K562 (cell line): Measurements from ENCODE around the gene CCDC85B. TPM values are rescaled to one million over a fixed set of nuclear protein-coding genes. Genes with fewer than 3 reads are reported as not detected.

Experiments used
- ATAC-seq: fragments of 200-7000 bp; cut with Tn5 transposase; 3 replicates; pipeline ENCODE4 v1.9.1; 2020; ENCODE audit warnings: moderate library complexity
- BruUV-seq: library from RNA; stranded (reverse); fragments of 400-500 nt; replicated peaks from 2 replicates; lab custom pipeline; 2021; lab: Mats Ljungman, UMichigan
- CTCF ChIA-PET: fragments of 300-600 bp; formaldehyde crosslinking; extraction: SDS; loops from one replicate; lab custom pipeline; 2021; ENCODE audit warnings: low intra/inter-chr PET ratio; lab: Yijun Ruan, JAX
- POLR2A ChIA-PET: fragments of 300-600, 350-650 bp; sonication (Branson Sonifier 250); formaldehyde crosslinking; extraction: SDS; loops from one replicate; lab custom pipeline; 2021; ENCODE audit warnings: antibody characterized with exemption, inconsistent platforms; lab: Yijun Ruan, JAX
- DNase-seq, 4 experiments: peaks; one replicate each; pipeline versions ENCODE4 v3.0.0 to v3.0.0-alpha.2; 2011 to 2018; ENCODE audit warnings: low spot score in 3 of 4, mixed read lengths in 3 of 4; ENCODE audit errors: extremely low read depth in 1 of 4
- FAIRE-seq: peaks from 2 replicates; lab custom pipeline; 2011; peaks lifted over from hg19 to GRCh38; lab: Jason Lieb, UNC
- H2AFZ ChIP-seq: 2 replicates; pipeline ENCODE4 v1.6.0; 2011; ENCODE audit warnings: low read depth, low read length, control low read depth, inconsistent platforms
- H3K27ac ChIP-seq: fragments of 200-600 bp; 3 replicates; pipeline ENCODE4 v1.8.0; 2011; ENCODE audit warnings: low read depth, mild to moderate bottlenecking, control low read depth, inconsistent platforms, low read length, moderate library complexity, mixed read lengths; ENCODE audit errors: extremely low read depth
- H3K27me3 ChIP-seq, 2 experiments: fragments of 300-600 bp in 1 of 2; 2 replicates in 1 of 2; 3 replicates in 1 of 2; pipeline versions ENCODE4 v1.6.0 to v1.8.0; 2011; ENCODE audit warnings: inconsistent platforms in 2 of 2, low read length in 2 of 2, mild to moderate bottlenecking in 1 of 2, mixed read lengths in 1 of 2, moderate library complexity in 1 of 2; ENCODE audit not compliant: control insufficient read depth in 2 of 2, insufficient read depth in 2 of 2
- H3K36me3 ChIP-seq: fragments of 300-600 bp; 3 replicates; pipeline ENCODE4 v1.8.0; 2011; ENCODE audit warnings: mild to moderate bottlenecking, low read length, inconsistent platforms; ENCODE audit not compliant: control insufficient read depth, insufficient read depth
- H3K4me1 ChIP-seq, 2 experiments: fragments of 200-600 bp in 1 of 2; replicated peaks in 1 of 2; 2 replicates in 1 of 2; 3 replicates in 1 of 2; pipeline versions ENCODE4 v1.5.1 to v1.8.0; 2011; ENCODE audit warnings: inconsistent platforms in 2 of 2, low read length in 2 of 2, mild to moderate bottlenecking in 1 of 2, mixed read lengths in 1 of 2, moderate library complexity in 1 of 2; ENCODE audit not compliant: control insufficient read depth in 2 of 2, insufficient read depth in 2 of 2
- H3K4me2 ChIP-seq: 2 replicates; pipeline ENCODE4 v1.6.1; 2011; ENCODE audit warnings: low read length, control low read depth, inconsistent platforms, mixed read lengths; ENCODE audit not compliant: insufficient read depth
- H3K4me3 ChIP-seq: fragments of 200-600 bp; sonication (generic), shearing (Covaris generic); 2 replicates; pipeline ENCODE4 v1.5.1; 2016; ENCODE audit warnings: control low read depth, inconsistent platforms
- H3K79me2 ChIP-seq: fragments of 200-600 bp; 3 replicates; pipeline ENCODE4 v1.8.0; 2011; ENCODE audit warnings: low read length, inconsistent platforms; ENCODE audit not compliant: control insufficient read depth, insufficient read depth
- H3K9ac ChIP-seq, 2 experiments: 2 replicates each; pipeline versions ENCODE4 v1.6.0 to v1.6.1; 2011; ENCODE audit warnings: low read depth in 2 of 2, low read length in 2 of 2, control low read depth in 1 of 2, inconsistent platforms in 1 of 2, mild to moderate bottlenecking in 1 of 2, mixed read lengths in 1 of 2; ENCODE audit not compliant: insufficient read depth in 1 of 2
- H3K9me1 ChIP-seq: one replicate; pipeline ENCODE4 v1.6.0; 2011; ENCODE audit warnings: inconsistent platforms, mild to moderate bottlenecking, low read length, moderate library complexity; ENCODE audit not compliant: control insufficient read depth, insufficient read depth
- H3K9me3 ChIP-seq: replicated peaks from 2 replicates; pipeline ENCODE4 v1.5.1; 2011; ENCODE audit warnings: low read depth, low read length, inconsistent platforms; ENCODE audit not compliant: control insufficient read depth, insufficient read depth
- H4K20me1 ChIP-seq: replicated peaks from 2 replicates; pipeline ENCODE4 v1.6.1; 2011; ENCODE audit warnings: low read length, inconsistent platforms, mixed read lengths; ENCODE audit not compliant: control insufficient read depth, insufficient read depth
- C11orf30 ChIP-seq: fragments of 450-650 bp; IDR thresholded peaks from 2 replicates; pipeline ENCODE4 v1.6.1; 2016; ENCODE audit warnings: low read depth, mild to moderate bottlenecking
- JUN ChIP-seq, 2 experiments: sonication (generic) in 1 of 2; formaldehyde crosslinking in 1 of 2; IDR thresholded peaks; 2 replicates each; pipeline versions ENCODE4 v1.6.1 to v1.8.0; 2012 to 2022; ENCODE audit warnings: borderline replicate concordance in 2 of 2, mild to moderate bottlenecking in 2 of 2, improper control_type of control experiment in 1 of 2, low read depth in 1 of 2, low read length in 1 of 2, missing genetic modification reagents in 1 of 2
- NFE2L1 ChIP-seq: fragments of 450-650 bp; IDR thresholded peaks from 2 replicates; pipeline ENCODE4 v1.6.1; 2016; ENCODE audit warnings: missing genetic modification characterization, low read depth, mild to moderate bottlenecking, missing compliant biosample characterization, moderate library complexity, borderline replicate concordance
- TCF7L2 ChIP-seq: fragments of 150-350 bp; IDR thresholded peaks from 2 replicates; pipeline ENCODE4 v1.6.1; 2016; ENCODE audit warnings: low read depth, mild to moderate bottlenecking, low read length, moderate library complexity
- WGBS: fragments of 100-300 bp; shearing (Covaris generic); methylation state at CpG from one replicate; pipeline ENCODE4 v1.1.6; 2016; ENCODE audit warnings: low coverage, mixed read lengths; ENCODE audit not compliant: insufficient coverage; ENCODE audit errors: missing lambda C conversion rate; 5-methylcytosine and 5-hydroxymethylcytosine counted together
- in situ Hi-C: fragments of 300-500 bp; cut with MboI; formaldehyde crosslinking; loops from 4 replicates; pipeline ENCODE4 v1.15.0; 2018; ENCODE audit warnings: inconsistent platforms, mixed read lengths
- intact Hi-C: fragments of 100-400 bp; cut with micrococcal nuclease; formaldehyde crosslinking; loops from 2 replicates; pipeline ENCODE4 v1.14.2; 2022
- polyA plus RNA-seq, 8 experiments: library from polyadenylated mRNA; depleted of rRNA in 4 of 8; stranded (reverse) in 5 of 8; unstranded in 3 of 8; fragments of >200 nt; fragmentation: Nextera tagmentation in 2 of 8; fragmentation: Illumina TruSeq in 1 of 8; extraction: Ambion mirVana in 2 of 8; extraction: Trizol in 1 of 8; gene quantifications; 2 replicates each; pipeline versions ENCODE4 v1.2.1 to v1.2.3, GENCODE V29; 2011 to 2014; ENCODE audit warnings: inconsistent platforms in 1 of 8, missing spikeins in 1 of 8
- total RNA-seq, 7 experiments: library from RNA; depleted of rRNA in 6 of 7; stranded (reverse); fragments of >200 nt in 6 of 7; fragmentation: Illumina TruSeq in 2 of 7; extraction: Trizol in 2 of 7; gene quantifications; 2 replicates each; pipeline versions ENCODE4 v1.2.1 to v1.2.3, GENCODE V29; 2011 to 2021; ENCODE audit warnings: low replicate concordance in 1 of 7
- TF ChIP-seq, protein P1 (sequence below): fragments of 250-450 bp; sonication (Bioruptor Pico); IDR thresholded peaks from 2 replicates; pipeline ENCODE4 v1.5.0; 2021
- TF ChIP-seq, protein P2 (sequence below): sonication (generic); formaldehyde crosslinking; IDR thresholded peaks from 2 replicates; pipeline ENCODE4 v1.8.1; 2023; ENCODE audit warnings: mild to moderate bottlenecking, missing genetic modification reagents, moderate library complexity

The CCDC85B gene
- total and polyA plus RNA-seq, 9 of the 15 experiments (the other 6 are each of a cell fraction or from before 2014, with no cell fraction given), result 0.14 to 138 (median 6.2) TPM

DNA sequence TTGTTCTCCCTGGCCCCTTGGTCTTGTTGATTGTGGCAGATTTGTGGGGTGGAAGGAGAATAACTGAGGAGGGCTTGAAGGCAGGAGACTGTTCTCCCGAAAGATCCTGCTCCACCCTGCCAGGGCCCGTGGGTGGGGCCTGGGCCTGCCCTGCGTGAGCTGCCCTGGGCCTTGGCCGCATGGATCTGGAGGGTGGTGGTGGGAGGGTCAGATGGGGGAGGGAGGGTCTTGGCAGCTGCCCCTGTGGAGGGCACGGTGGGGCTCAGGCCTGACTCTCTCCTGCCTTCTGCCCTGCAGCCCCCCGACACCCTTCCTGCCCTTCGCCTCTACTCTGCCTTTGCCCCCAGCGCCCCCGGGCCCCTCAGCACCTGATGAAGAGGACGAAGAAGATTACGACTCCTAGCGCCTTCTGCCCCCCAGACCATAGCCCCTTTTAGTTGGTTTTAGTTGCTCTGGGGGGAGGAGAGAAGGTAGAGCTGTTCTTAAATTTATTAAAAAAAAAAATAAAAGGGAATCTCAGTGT is 30.6 kb downstream of the CCDC85B start:
- Histone ChIP-seq H3K4me1 (peaks cover 15 to 51% of the 10 kb centered on the region in 2 experiments), H3K4me2 (no peak overlapping the region), H3K27me3 (no peaks in the 10 kb centered on the region), H3K9me3 (no peaks in the 10 kb centered on the region), H4K20me1 (no peaks in the 10 kb centered on the region), H2AFZ (no peak overlapping the region), H3K27ac (no peak overlapping the region), H3K36me3 (peaks cover 31% of the 10 kb centered on the region; the same call in 1 of the 3 replicates), H3K9me1 (no peaks in the 10 kb centered on the region), H3K4me3 (no peak overlapping the region), H3K79me2 (peaks cover 31% of the 10 kb centered on the region), H3K9ac (peak overlapping the region in 1 of 2 experiments; percentile 91; a peak in 1 of 4 replicates)
- intact Hi-C loops, result no loop called here
- no peak for DNase-seq
- no peak for FAIRE-seq
- BruUV-seq, result no TSS peak
- in situ Hi-C loops, result no loop called here
- TF ChIP-seq, protein P1, sequence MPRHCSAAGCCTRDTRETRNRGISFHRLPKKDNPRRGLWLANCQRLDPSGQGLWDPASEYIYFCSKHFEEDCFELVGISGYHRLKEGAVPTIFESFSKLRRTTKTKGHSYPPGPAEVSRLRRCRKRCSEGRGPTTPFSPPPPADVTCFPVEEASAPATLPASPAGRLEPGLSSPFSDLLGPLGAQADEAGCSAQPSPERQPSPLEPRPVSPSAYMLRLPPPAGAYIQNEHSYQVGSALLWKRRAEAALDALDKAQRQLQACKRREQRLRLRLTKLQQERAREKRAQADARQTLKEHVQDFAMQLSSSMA (CRISPR knock-in tag), result no peak
- TF ChIP-seq JUN (IDR thresholded peaks at IDR 0.05; ENCODE audit: borderline replicate concordance, low read depth, low read length) (no peak), JUN (CRISPR knock-in tag; IDR thresholded peaks at IDR 0.05; ENCODE audit: borderline replicate concordance) (no peak), NFE2L1 (no peak), C11orf30 (no peak), TCF7L2 (no peak)
- TF ChIP-seq, protein P2, sequence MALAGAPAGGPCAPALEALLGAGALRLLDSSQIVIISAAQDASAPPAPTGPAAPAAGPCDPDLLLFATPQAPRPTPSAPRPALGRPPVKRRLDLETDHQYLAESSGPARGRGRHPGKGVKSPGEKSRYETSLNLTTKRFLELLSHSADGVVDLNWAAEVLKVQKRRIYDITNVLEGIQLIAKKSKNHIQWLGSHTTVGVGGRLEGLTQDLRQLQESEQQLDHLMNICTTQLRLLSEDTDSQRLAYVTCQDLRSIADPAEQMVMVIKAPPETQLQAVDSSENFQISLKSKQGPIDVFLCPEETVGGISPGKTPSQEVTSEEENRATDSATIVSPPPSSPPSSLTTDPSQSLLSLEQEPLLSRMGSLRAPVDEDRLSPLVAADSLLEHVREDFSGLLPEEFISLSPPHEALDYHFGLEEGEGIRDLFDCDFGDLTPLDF (CRISPR knock-in tag), result no peak
- ChIA-PET CTCF (no interaction called here), POLR2A (interaction anchor here (1.3 to 1.9 kb wide), 2 partner anchors 21 to 30 kb away, joined by 4 to 13 read pairs; partner anchors contain the start of genes CCDC85B and FOSL1)
- WGBS, result 81% methylated on average over 5 of the region's 12 CpGs
- no peak for ATAC-seq
